RWPE2 (cell line): ENCODE measurements around the gene B3GLCT.

Experiments used
- ATAC-seq: fragments of 200-7000 bp; cut with Tn5 transposase; 3 replicates; pipeline ENCODE4 v1.9.1; 2021; ENCODE audit warnings: low read depth
- DNase-seq: peaks from one replicate; pipeline ENCODE4 v3.0.0-alpha.2; 2020; ENCODE audit warnings: low spot score
- H3K27ac ChIP-seq: fragments of 450-650 bp; 2 replicates; pipeline ENCODE4 v1.5.1; 2017; ENCODE audit warnings: mild to moderate bottlenecking; ENCODE audit not compliant: poor library complexity, severe bottlenecking
- H3K27me3 ChIP-seq: fragments of 250-450 bp; sonication (Bioruptor Pico); 2 replicates; pipeline ENCODE4 v1.5.1; 2021; ENCODE audit warnings: mild to moderate bottlenecking, moderate library complexity; ENCODE audit not compliant: insufficient read depth, poor library complexity, severe bottlenecking
- H3K36me3 ChIP-seq: fragments of 250-450 bp; sonication (Bioruptor Pico); 2 replicates; pipeline ENCODE4 v1.5.1; 2020; ENCODE audit warnings: low read depth, mild to moderate bottlenecking, moderate library complexity
- H3K4me1 ChIP-seq: fragments of 250-450 bp; sonication (Bioruptor Pico); 2 replicates; pipeline ENCODE4 v1.5.1; 2021; ENCODE audit warnings: mild to moderate bottlenecking, moderate library complexity; ENCODE audit not compliant: insufficient read depth, poor library complexity, severe bottlenecking
- H3K4me3 ChIP-seq: fragments of 250-450 bp; sonication (Bioruptor Pico); 2 replicates; pipeline ENCODE4 v1.5.1; 2021; ENCODE audit warnings: mild to moderate bottlenecking, moderate library complexity; ENCODE audit not compliant: severe bottlenecking
- H3K9me3 ChIP-seq: fragments of 250-450 bp; sonication (Bioruptor Pico); 2 replicates; pipeline ENCODE4 v1.5.1; 2021; ENCODE audit warnings: mild to moderate bottlenecking, moderate library complexity; ENCODE audit not compliant: severe bottlenecking
- TF ChIP-seq, protein P1 (sequence below): fragments of 450-650 bp; IDR thresholded peaks from one replicate; pipeline ENCODE4 v1.5.1; 2017; ENCODE audit warnings: mild to moderate bottlenecking, moderate library complexity; ENCODE audit not compliant: poor library complexity, severe bottlenecking

B3GLCT gene

DNA sequence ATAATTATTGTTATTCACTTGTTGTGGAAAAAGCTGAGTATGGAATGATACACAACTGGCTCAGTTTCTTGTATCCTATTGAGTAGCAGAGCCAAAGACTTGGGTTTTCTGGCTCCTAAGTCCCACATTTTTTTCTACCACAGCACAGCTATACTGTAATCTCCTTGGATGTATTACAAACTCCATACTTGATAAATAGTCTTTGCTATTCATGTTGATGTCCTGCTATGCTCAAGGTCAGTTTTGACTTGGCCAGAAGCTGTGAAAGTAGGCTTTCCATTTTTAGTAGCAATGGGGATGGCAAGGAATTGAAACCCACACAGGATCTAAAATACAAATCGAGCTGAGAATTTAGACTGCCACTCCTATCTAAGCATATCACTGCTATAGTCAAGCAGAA lies 79.1 kb downstream of the B3GLCT start:
- no peaks in the 10 kb centered on the region for H3K4me1 ChIP-seq
- no peaks in the 10 kb centered on the region for H3K36me3 ChIP-seq
- H3K4me3 ChIP-seq, result no peak overlapping the region
- H3K27ac ChIP-seq, result no peak overlapping the region
- no peak for ATAC-seq
- H3K27me3 ChIP-seq, result no peaks in the 10 kb centered on the region
- TF ChIP-seq, protein P1, sequence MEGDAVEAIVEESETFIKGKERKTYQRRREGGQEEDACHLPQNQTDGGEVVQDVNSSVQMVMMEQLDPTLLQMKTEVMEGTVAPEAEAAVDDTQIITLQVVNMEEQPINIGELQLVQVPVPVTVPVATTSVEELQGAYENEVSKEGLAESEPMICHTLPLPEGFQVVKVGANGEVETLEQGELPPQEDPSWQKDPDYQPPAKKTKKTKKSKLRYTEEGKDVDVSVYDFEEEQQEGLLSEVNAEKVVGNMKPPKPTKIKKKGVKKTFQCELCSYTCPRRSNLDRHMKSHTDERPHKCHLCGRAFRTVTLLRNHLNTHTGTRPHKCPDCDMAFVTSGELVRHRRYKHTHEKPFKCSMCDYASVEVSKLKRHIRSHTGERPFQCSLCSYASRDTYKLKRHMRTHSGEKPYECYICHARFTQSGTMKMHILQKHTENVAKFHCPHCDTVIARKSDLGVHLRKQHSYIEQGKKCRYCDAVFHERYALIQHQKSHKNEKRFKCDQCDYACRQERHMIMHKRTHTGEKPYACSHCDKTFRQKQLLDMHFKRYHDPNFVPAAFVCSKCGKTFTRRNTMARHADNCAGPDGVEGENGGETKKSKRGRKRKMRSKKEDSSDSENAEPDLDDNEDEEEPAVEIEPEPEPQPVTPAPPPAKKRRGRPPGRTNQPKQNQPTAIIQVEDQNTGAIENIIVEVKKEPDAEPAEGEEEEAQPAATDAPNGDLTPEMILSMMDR, result no peak
- DNase-seq, result no peak
- H3K9me3 ChIP-seq, result no peaks in the 10 kb centered on the region

GRCh38 chr13:31282741-31283455 lies 83.1 kb downstream of the B3GLCT start:
- Histone ChIP-seq H3K27me3 (no peaks in the 10 kb centered on the region), H3K4me3 (no peak overlapping the region), H3K9me3 (no peaks in the 10 kb centered on the region), H3K4me1 (no peaks in the 10 kb centered on the region), H3K36me3 (no peaks in the 10 kb centered on the region), H3K27ac (no peak overlapping the region)
- TF ChIP-seq, protein P1, result no peak
- DNase-seq (no peak), ATAC-seq (no peak)

DNA sequence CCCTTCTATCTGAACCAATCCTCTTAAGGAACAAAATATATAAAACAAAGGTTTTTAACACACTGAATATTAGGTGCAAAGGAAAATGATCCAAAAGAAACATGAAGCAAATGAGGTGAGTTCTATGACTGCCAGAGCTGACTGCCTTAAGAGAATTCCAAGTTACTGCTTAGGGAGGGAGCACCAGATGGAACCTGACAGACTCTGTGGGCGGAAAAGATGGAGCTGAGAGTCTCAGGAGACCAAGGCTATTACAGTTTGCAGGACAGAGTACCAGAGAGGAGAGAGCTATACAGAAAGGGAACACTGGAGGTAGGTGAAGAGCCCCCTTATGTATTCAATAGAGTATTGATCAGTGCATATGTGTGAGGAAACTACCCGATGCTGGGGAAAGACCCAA lies 87.2 kb downstream of the B3GLCT start:
- H3K4me3 ChIP-seq, result no peak overlapping the region
- no peaks in the 10 kb centered on the region for H3K36me3 ChIP-seq
- H3K9me3 ChIP-seq, result no peaks in the 10 kb centered on the region
- TF ChIP-seq, protein P1, result no peak
- ATAC-seq (no peak), DNase-seq (no peak)
- H3K27me3 ChIP-seq, result no peaks in the 10 kb centered on the region
- no peak overlapping the region for H3K27ac ChIP-seq
- no peaks in the 10 kb centered on the region for H3K4me1 ChIP-seq

DNA sequence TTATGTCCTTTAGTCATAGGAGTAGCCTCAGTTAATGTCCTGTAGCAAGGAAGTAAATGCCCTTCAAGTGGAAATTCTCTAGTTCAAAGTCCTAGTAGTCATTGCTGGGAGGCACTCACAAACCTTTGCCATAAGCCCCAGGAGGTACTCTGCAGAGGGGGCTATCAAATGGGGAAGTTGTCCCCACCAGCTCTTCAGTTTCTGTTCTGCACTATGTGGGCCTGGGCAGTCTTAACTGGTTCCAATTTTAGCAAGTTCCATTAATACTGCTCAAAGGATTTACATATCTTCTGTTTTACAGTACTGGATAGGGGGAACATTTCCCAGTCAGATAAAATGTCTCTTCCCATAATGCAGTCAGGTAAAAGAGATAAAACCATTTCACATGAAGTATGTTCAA lies 101.3 kb downstream of the B3GLCT start:
- Histone ChIP-seq H3K36me3 (no peaks in the 10 kb centered on the region), H3K27ac (no peak overlapping the region), H3K4me3 (no peak overlapping the region), H3K27me3 (no peaks in the 10 kb centered on the region), H3K4me1 (no peaks in the 10 kb centered on the region), H3K9me3 (no peaks in the 10 kb centered on the region)
- ATAC-seq, result no peak
- DNase-seq, result no peak
- TF ChIP-seq, protein P1, result no peak

DNA sequence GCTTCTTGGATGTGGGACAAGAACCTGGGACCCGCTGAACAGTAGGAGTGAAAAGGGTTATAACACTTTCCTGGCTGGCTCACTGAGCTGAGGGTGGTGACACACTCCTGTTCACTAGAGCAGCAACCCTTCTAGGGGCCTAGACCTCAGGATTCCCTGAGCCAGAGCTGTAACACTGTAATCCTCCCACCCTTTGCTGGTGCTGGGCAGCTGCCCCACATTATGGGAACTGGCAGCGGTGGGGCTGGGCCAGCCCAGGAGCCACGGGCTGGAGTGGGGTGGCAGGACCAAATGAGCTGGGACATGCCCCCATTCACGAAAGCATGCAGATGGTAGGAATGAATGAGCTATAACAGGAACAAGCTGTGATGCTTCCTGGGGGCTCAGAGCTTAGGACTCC lies 110.6 kb downstream of the B3GLCT start:
- no peak overlapping the region for H3K4me3 ChIP-seq
- ATAC-seq (no peak), DNase-seq (no peak)
- H3K27ac ChIP-seq, result no peak overlapping the region
- H3K4me1 ChIP-seq, result no peaks in the 10 kb centered on the region
- TF ChIP-seq, protein P1, result no peak
- no peaks in the 10 kb centered on the region for H3K27me3 ChIP-seq
- H3K9me3 ChIP-seq, result no peaks in the 10 kb centered on the region
- H3K36me3 ChIP-seq, result no peaks in the 10 kb centered on the region
